ENCODE data around the gene SYCE3. TPM values are rescaled to one million over a fixed set of nuclear protein-coding genes. Genes with fewer than 3 reads are reported as not detected.
"Not testable (repeated sequence)": the region's sequence is repeated elsewhere in the genome, so short reads cannot be mapped to it uniquely, and the experiment has no call there.

The SYCE3 gene
- total RNA-seq, 4 donors from 2014 or later: not detected

DNA sequence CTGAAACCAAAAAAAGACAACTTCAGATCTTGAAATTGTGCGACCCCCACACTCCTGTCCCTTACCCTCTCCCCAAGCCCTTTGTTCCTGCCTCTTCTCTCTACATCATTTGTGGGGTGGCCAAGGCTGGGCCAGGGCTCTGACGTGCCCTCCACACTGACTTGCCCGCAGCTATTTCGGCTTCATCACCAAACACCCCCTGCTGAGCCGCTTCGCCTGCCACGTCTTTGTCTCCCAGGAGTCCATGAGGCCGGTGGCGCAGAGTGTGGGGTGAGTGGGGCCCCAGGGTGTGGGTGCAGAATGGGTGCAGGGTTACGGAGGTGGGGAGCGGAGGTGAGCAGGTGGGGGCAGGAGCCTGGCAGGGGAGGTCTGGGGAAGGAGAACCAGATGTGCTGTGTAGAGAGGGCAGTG lies 47.3 kb upstream of the SYCE3 start:
- no peak overlapping the region for H3K27ac ChIP-seq (replicated peaks in 1 of 4)
- H3K36me3 ChIP-seq: no peaks in the 10 kb centered on the region
- no peak overlapping the region for H3K4me3 ChIP-seq
- WGBS: 76% methylated on average over 10 of the region's 11 CpGs
- DNase-seq (ENCODE audit: extremely low spot score): no peak
- H3K4me1 ChIP-seq: peaks cover 0 to 5% (median 0%) of the 10 kb centered on the region in 4 donors
- no peak for TF ChIP-seq EP300 (IDR thresholded peaks at IDR 0.05)
- peaks cover 0 to 83% (median 2%) of the 10 kb centered on the region in 4 donors for H3K27me3 ChIP-seq
- intact Hi-C loops (cut with DNase I): no loop called here
- no peaks in the 10 kb centered on the region for H3K9me3 ChIP-seq

DNA sequence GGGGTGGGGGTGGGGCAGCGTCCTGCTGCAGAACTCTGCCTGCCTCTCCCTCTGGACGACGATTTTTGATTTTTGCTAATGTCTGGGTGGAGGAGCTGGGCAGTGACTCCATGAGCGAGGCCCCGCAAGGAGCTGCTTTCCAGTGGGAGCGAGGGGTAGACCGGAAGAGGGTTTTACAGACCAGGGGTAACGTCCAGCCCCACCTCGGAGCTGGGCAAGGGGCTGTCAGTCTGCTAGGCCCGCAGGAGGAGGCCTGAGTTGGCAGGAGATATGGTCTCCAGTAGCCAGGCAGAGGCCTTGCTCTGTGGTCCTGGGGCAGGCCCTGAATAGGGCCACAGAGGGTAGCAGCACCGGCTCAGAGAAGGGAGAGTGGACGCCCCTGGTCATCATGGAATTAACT lies 46.9 kb upstream of the SYCE3 start:
- DNase-seq (ENCODE audit: extremely low spot score): no peak
- H3K9me3 ChIP-seq: no peaks in the 10 kb centered on the region
- no peaks in the 10 kb centered on the region for H3K36me3 ChIP-seq
- intact Hi-C loops (cut with DNase I): no loop called here
- TF ChIP-seq, protein P1, sequence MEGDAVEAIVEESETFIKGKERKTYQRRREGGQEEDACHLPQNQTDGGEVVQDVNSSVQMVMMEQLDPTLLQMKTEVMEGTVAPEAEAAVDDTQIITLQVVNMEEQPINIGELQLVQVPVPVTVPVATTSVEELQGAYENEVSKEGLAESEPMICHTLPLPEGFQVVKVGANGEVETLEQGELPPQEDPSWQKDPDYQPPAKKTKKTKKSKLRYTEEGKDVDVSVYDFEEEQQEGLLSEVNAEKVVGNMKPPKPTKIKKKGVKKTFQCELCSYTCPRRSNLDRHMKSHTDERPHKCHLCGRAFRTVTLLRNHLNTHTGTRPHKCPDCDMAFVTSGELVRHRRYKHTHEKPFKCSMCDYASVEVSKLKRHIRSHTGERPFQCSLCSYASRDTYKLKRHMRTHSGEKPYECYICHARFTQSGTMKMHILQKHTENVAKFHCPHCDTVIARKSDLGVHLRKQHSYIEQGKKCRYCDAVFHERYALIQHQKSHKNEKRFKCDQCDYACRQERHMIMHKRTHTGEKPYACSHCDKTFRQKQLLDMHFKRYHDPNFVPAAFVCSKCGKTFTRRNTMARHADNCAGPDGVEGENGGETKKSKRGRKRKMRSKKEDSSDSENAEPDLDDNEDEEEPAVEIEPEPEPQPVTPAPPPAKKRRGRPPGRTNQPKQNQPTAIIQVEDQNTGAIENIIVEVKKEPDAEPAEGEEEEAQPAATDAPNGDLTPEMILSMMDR (IDR thresholded peaks at IDR 0.05): no peak
- H3K4me1 ChIP-seq: peaks cover 0 to 5% (median 0%) of the 10 kb centered on the region in 4 donors
- H3K27me3 ChIP-seq: peaks cover 0 to 87% (median 2%) of the 10 kb centered on the region in 4 donors
- no peak overlapping the region for H3K4me3 ChIP-seq
- no peak overlapping the region for H3K27ac ChIP-seq (replicated peaks in 1 of 4)
- 84% methylated on average over 9 of the region's 12 CpGs for WGBS

DNA sequence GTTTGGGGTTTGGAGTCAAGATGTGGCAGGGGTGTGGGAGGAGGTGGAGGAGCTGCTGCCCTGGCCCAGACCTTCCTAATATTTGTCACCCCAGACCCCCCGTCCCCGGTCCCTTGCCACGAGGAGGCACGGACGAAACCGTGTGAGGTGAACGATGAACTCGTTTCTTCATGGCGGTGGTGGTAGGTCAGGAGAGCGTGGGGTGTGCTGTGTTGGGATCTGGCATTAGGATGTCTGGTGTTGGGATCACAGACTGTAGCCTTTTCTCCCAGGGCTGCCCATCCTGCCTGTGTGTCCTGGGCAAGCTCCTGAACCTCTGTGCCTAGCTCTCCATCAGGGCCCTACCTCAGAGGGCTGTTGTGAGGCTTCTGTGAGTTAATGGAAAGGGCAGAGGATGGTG lies 46.3 kb upstream of the SYCE3 start:
- peaks cover 0 to 87% (median 4%) of the 10 kb centered on the region in 4 donors for H3K27me3 ChIP-seq
- H3K9me3 ChIP-seq: no peaks in the 10 kb centered on the region
- TF ChIP-seq POLR2A (IDR thresholded peaks at IDR 0.05; ENCODE audit: low read depth) (no peak), POLR2AphosphoS5 (IDR thresholded peaks at IDR 0.05) (no peak), EP300 (IDR thresholded peaks at IDR 0.05) (no peak)
- TF ChIP-seq, protein P1 (IDR thresholded peaks at IDR 0.05): no peak
- no peaks in the 10 kb centered on the region for H3K36me3 ChIP-seq
- no peak overlapping the region for H3K27ac ChIP-seq (replicated peaks in 1 of 4)
- no peak overlapping the region for H3K4me3 ChIP-seq
- WGBS: 96% methylated on average over 10 of the region's 10 CpGs
- no peak for DNase-seq (ENCODE audit: extremely low spot score)
- H3K4me1 ChIP-seq: peaks cover 0 to 7% (median under 1%) of the 10 kb centered on the region in 4 donors
- intact Hi-C loops (cut with DNase I): no loop called here

DNA sequence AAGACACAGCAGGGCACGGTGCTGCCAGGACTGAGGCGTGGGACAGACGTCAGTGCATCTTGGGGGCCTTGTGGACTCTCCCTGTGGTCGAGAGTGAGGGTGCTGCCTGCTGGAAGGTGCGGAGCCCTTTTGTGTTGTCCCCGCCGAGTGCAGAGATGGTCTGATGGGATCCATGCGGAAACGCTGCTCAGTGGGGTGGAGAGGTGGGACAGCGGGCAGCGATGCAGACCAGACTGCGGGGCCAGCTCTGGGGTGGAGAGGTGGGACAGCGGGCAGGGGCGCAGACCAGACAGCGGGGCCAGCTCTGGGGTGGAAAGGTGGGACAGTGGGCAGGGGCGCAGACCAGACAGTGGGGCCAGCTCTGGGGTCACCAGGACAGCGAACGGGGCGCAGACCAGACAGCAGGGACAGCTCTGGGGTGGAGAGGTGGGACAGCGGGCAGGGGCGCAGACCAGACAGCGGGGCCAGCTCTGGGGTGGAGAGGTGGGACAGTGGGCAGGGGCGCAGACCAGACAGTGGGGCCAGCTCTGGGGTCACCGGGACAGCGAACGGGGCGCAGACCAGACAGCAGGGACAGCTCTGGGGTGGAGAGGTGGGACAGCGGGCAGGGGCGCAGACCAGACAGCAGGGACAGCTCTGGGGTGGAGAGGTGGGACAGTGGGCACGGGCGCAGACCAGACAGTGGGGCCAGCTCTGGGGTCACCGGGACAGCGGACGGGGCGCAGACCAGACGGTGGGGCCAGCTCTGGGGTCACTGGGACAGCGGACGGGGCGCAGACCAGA lies 45.5 kb upstream of the SYCE3 start:
- Histone ChIP-seq H3K27me3 (peaks cover 0 to 87% (median 9%) of the 10 kb centered on the region in 4 donors), H3K4me1 (peaks cover 0 to 14% (median 4%) of the 10 kb centered on the region in 4 donors)
- H3K27ac ChIP-seq (replicated peaks in 1 of 4); H3K4me3 ChIP-seq; H3K9me3 ChIP-seq; DNase-seq (ENCODE audit: extremely low spot score); intact Hi-C loops (cut with DNase I); H3K36me3 ChIP-seq: not testable (repeated sequence)
- 81% methylated on average over 39 of the region's 39 CpGs for WGBS

DNA sequence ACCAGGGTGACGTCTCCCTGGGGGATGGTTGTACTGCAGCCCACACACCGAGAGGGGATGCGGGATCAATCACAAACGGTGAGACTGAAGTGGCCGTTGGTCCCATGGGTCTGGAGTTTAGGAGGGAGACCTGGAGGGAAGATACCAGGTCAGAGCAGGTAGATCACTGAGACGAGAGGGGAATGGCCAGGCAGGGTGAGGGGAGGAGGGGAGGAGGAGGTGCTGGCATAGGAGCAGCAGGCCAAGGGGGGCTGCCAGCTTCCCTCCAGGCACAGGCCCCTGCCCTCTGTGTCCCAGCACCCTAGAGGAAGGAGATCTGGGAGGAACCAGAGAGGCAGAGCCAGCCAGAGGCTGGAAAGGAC lies 44.9 kb upstream of the SYCE3 start:
- H3K27me3 ChIP-seq: peaks cover 0 to 87% (median 12%) of the 10 kb centered on the region in 4 donors
- intact Hi-C loops (cut with DNase I): no loop called here
- H3K4me3 ChIP-seq: no peak overlapping the region
- WGBS: 69% methylated on average over 6 of the region's 6 CpGs
- no peak overlapping the region for H3K27ac ChIP-seq (replicated peaks in 1 of 4)
- no peak for DNase-seq (ENCODE audit: extremely low spot score)
- H3K36me3 ChIP-seq: no peaks in the 10 kb centered on the region
- TF ChIP-seq POLR2AphosphoS5 (IDR thresholded peaks at IDR 0.05) (no peak), EP300 (IDR thresholded peaks at IDR 0.05) (no peak), POLR2A (IDR thresholded peaks at IDR 0.05; ENCODE audit: low read depth) (no peak)
- TF ChIP-seq, protein P1 (IDR thresholded peaks at IDR 0.05): no peak
- no peaks in the 10 kb centered on the region for H3K9me3 ChIP-seq
- H3K4me1 ChIP-seq: peaks cover 0 to 10% (median 4%) of the 10 kb centered on the region in 4 donors
